Forelimb muscle (tissue), 1 donor: ENCODE results near the gene IFNGR1. TPM values are rescaled to one million over a fixed set of nuclear protein-coding genes. Genes with fewer than 3 reads are reported as not detected.

Experiments
- DNase-seq: peaks from one replicate; pipeline ENCODE4 v3.0.0-alpha.2; 2013; ENCODE audit warnings: low read depth
- polyA plus RNA-seq: library from polyadenylated mRNA; unstranded; fragments of 120-200 nt; gene quantifications from one replicate; pipeline ENCODE4 v1.2.1, GENCODE V29; 2013; ENCODE audit not compliant: insufficient read length

Gene IFNGR1
- polyA plus RNA-seq, 1 donor = 41.5 TPM

GRCh38 chr6:137155830-137156229 lies 63.4 kb downstream of the IFNGR1 start:
- DNase-seq = no peak

GRCh38 chr6:137150072-137150471 lies 69.1 kb downstream of the IFNGR1 start:
- DNase-seq = no peak

- DNase-seq = no peak
Measured at GRCh38 chr6:137149035-137149393, 70.2 kb downstream of the IFNGR1 start.

- no peak for DNase-seq
Measured at GRCh38 chr6:137148306-137149034, 70.7 kb downstream of the IFNGR1 start.

Other genes starting within 250 kb of the IFNGR1 start
- gene IL20RA, start 174.4 kb downstream of the IFNGR1 start, polyA plus RNA-seq = 30.6 TPM
- gene IL22RA2, start 45.7 kb downstream of the IFNGR1 start, polyA plus RNA-seq = not detected